Measurements from ENCODE around the gene MYH14. TPM values are rescaled to one million over a fixed set of nuclear protein-coding genes. Genes with fewer than 3 reads are reported as not detected.

The MYH14 gene
- total and polyA plus RNA-seq, 2 of the 8 experiments (the other 6 are each of a cell fraction or from before 2014, with no cell fraction given) = 17.3 to 28.6 TPM

- TF ChIP-seq JUN (IDR thresholded peaks at IDR 0.05; ENCODE audit: low read depth, low read length) (no peak), NANOG (IDR thresholded peaks at IDR 0.05; ENCODE audit: insufficient read depth, low read depth, low read length, poor library complexity, severe bottlenecking) (no peak), EP300 (IDR thresholded peaks at IDR 0.05; ENCODE audit: borderline replicate concordance in 1 of 2, low read depth in 2 of 2, low read length in 2 of 2) (no peak), BACH1 (IDR thresholded peaks at IDR 0.05; ENCODE audit: low read length) (0 out of 2 replicates have a peak, but pooled peaks have one; percentile 52), ZNF274 (IDR thresholded peaks at IDR 0.05; ENCODE audit: borderline replicate concordance, extremely low read depth, low read length) (no peak), POLR2A (IDR thresholded peaks at IDR 0.05; ENCODE audit: control extremely low read depth in 1 of 2, low read depth in 2 of 2, low read length in 2 of 2) (no peak), CHD2 (IDR thresholded peaks at IDR 0.05; ENCODE audit: low read length) (peak; percentile 79), TAF7 (optimal IDR thresholded peaks at IDR 0.05; ENCODE audit: borderline replicate concordance, low read depth, low read length) (no peak), TCF12 (IDR thresholded peaks at IDR 0.05; ENCODE audit: low read depth, low read length) (no peak), CEBPB (IDR thresholded peaks at IDR 0.05; ENCODE audit: low read depth, low read length) (no peak), PHF8 (conservative IDR thresholded peaks at IDR 0.05; ENCODE audit: low read depth, low read length) (peak; percentile 68), YY1 (IDR thresholded peaks at IDR 0.05; ENCODE audit: low read depth, low read length) (no peak), POU5F1 (IDR thresholded peaks at IDR 0.05; ENCODE audit: low read depth, low read length) (no peak), CHD1 (IDR thresholded peaks at IDR 0.05; ENCODE audit: low read depth, low read length) (no peak), SP2 (IDR thresholded peaks at IDR 0.05; ENCODE audit: low read length) (peak; percentile 60), USF2 (IDR thresholded peaks at IDR 0.05; ENCODE audit: low read length) (no peak), RNF2 (IDR thresholded peaks at IDR 0.05; ENCODE audit: borderline replicate concordance, low read depth, low read length, missing control alignments, poor library complexity, severe bottlenecking) (no peak), MAFK (IDR thresholded peaks at IDR 0.05; ENCODE audit: low read depth, low read length) (peak; percentile 45; the same call in 1 of the 2 replicates), GABPA (IDR thresholded peaks at IDR 0.05; ENCODE audit: borderline replicate concordance, insufficient read depth, low read length) (no peak), SP4 (IDR thresholded peaks at IDR 0.05; ENCODE audit: low read length) (peak; percentile 97), KDM4A (IDR thresholded peaks at IDR 0.05; ENCODE audit: low read depth, low read length, severe bottlenecking) (peak; percentile 53), SAP30 (IDR thresholded peaks at IDR 0.05; ENCODE audit: insufficient read depth, insufficient replicate concordance, low read length) (no peak), RBBP5 (IDR thresholded peaks at IDR 0.05; ENCODE audit: borderline replicate concordance, low read depth, low read length) (no peak), EGR1 (IDR thresholded peaks at IDR 0.05; ENCODE audit: borderline replicate concordance, low read depth, low read length) (no peak)
These were observed at the start of gene MYH14 (continued) for GRCh38 chr19:50203281-50204080.
